HEK293 (cell line): Measurements from ENCODE around the gene ARHGAP5.

Source experiments
- GLI4 ChIP-seq: fragments of 450-650 bp; formaldehyde crosslinking; IDR thresholded peaks from 2 replicates; pipeline ENCODE4 v1.5.1; 2016; ENCODE audit warnings: missing biosample characterization, missing genetic modification characterization
- MEIS1 ChIP-seq: sonication (generic); formaldehyde crosslinking; IDR thresholded peaks from 2 replicates; pipeline ENCODE4 v1.8.1; 2022; ENCODE audit warnings: missing genetic modification reagents, mild to moderate bottlenecking, borderline replicate concordance
- MYNN ChIP-seq: fragments of 450-650 bp; formaldehyde crosslinking; IDR thresholded peaks from 2 replicates; pipeline ENCODE4 v1.5.1; 2016; ENCODE audit warnings: missing biosample characterization, missing genetic modification characterization, borderline replicate concordance
- MZF1 ChIP-seq: fragments of 450-650 bp; formaldehyde crosslinking; IDR thresholded peaks from 2 replicates; pipeline ENCODE4 v1.5.1; 2017; ENCODE audit warnings: missing biosample characterization, missing genetic modification characterization, borderline replicate concordance
- TCF7L2 ChIP-seq: IDR thresholded peaks from 2 replicates; pipeline ENCODE4 v1.6.1; 2011; ENCODE audit warnings: low read depth, mild to moderate bottlenecking, inconsistent platforms, low read length, moderate library complexity, borderline replicate concordance
- ZBTB8A ChIP-seq: fragments of 450-650 bp; formaldehyde crosslinking; IDR thresholded peaks from 2 replicates; pipeline ENCODE4 v1.5.1; 2016; ENCODE audit warnings: missing biosample characterization, missing genetic modification characterization
- ZNF169 ChIP-seq: fragments of 450-650 bp; formaldehyde crosslinking; IDR thresholded peaks from 2 replicates; pipeline ENCODE4 v1.5.1; 2016; ENCODE audit warnings: missing biosample characterization, missing genetic modification characterization
- ZNF223 ChIP-seq: fragments of 450-650 bp; formaldehyde crosslinking; IDR thresholded peaks from 2 replicates; pipeline ENCODE4 v1.5.1; 2016; ENCODE audit warnings: missing biosample characterization, missing genetic modification characterization
- ZNF501 ChIP-seq: fragments of 450-650 bp; formaldehyde crosslinking; IDR thresholded peaks from 2 replicates; pipeline ENCODE4 v1.5.1; 2016; ENCODE audit warnings: missing biosample characterization, missing genetic modification characterization
- ZNF660 ChIP-seq: fragments of 450-650 bp; IDR thresholded peaks from 2 replicates; pipeline ENCODE4 v1.5.1; 2018; ENCODE audit warnings: missing biosample characterization, mild to moderate bottlenecking, missing genetic modification characterization
- ZNF670 ChIP-seq: fragments of 450-650 bp; formaldehyde crosslinking; IDR thresholded peaks from 2 replicates; pipeline ENCODE4 v1.5.1; 2016; ENCODE audit warnings: missing biosample characterization, missing genetic modification characterization, low read depth
- TF ChIP-seq, protein P1 (sequence below): fragments of 450-650 bp; formaldehyde crosslinking; IDR thresholded peaks from 2 replicates; pipeline ENCODE4 v1.5.1; 2016; ENCODE audit warnings: missing biosample characterization, missing genetic modification characterization
- TF ChIP-seq, protein P2 (sequence below): fragments of 450-650 bp; formaldehyde crosslinking; IDR thresholded peaks from 2 replicates; pipeline ENCODE4 v1.5.1; 2016; ENCODE audit warnings: missing biosample characterization, missing genetic modification characterization
- TF ChIP-seq, protein P3 (sequence below): fragments of 450-650 bp; IDR thresholded peaks from 2 replicates; pipeline ENCODE4 v1.5.1; 2018; ENCODE audit warnings: missing biosample characterization, missing genetic modification characterization

DNA sequence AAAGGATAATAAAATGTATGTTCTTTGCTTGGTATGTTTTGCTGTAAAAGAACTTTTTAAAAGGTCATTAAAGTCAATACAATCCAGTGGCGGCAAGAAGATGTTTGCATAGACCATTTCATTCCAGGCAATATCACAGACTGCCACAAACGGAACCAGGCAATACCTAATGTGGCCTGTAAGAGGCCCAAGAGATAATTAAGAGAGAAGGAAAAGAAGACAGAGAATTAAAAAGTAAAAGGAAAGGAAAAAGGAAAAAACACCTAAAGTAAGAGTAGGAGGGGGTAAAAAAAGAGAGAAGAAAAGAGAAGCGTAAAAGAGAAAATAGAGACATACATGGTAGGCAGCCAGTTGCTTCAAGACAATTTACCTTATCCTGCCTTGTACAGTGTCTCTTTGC, 6.8 kb upstream of the ARHGAP5 start:
- TF ChIP-seq ZBTB8A (tag by site-specific recombination) (no peak), TCF7L2 (no peak), ZNF660 (tag by site-specific recombination) (no peak), MYNN (tag by site-specific recombination) (no peak), GLI4 (tag by site-specific recombination) (no peak), MZF1 (tag by site-specific recombination) (no peak), ZNF169 (tag by site-specific recombination) (no peak), ZNF670 (no peak), ZNF223 (tag by site-specific recombination) (no peak), MEIS1 (CRISPR knock-in tag) (no peak), ZNF501 (tag by site-specific recombination) (no peak)
- TF ChIP-seq, protein P1, sequence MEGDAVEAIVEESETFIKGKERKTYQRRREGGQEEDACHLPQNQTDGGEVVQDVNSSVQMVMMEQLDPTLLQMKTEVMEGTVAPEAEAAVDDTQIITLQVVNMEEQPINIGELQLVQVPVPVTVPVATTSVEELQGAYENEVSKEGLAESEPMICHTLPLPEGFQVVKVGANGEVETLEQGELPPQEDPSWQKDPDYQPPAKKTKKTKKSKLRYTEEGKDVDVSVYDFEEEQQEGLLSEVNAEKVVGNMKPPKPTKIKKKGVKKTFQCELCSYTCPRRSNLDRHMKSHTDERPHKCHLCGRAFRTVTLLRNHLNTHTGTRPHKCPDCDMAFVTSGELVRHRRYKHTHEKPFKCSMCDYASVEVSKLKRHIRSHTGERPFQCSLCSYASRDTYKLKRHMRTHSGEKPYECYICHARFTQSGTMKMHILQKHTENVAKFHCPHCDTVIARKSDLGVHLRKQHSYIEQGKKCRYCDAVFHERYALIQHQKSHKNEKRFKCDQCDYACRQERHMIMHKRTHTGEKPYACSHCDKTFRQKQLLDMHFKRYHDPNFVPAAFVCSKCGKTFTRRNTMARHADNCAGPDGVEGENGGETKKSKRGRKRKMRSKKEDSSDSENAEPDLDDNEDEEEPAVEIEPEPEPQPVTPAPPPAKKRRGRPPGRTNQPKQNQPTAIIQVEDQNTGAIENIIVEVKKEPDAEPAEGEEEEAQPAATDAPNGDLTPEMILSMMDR (tag by site-specific recombination): no peak
- TF ChIP-seq, protein P2, sequence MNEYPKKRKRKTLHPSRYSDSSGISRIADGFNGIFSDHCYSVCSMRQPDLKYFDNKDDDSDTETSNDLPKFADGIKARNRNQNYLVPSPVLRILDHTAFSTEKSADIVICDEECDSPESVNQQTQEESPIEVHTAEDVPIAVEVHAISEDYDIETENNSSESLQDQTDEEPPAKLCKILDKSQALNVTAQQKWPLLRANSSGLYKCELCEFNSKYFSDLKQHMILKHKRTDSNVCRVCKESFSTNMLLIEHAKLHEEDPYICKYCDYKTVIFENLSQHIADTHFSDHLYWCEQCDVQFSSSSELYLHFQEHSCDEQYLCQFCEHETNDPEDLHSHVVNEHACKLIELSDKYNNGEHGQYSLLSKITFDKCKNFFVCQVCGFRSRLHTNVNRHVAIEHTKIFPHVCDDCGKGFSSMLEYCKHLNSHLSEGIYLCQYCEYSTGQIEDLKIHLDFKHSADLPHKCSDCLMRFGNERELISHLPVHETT (tag by site-specific recombination): no peak
- TF ChIP-seq, protein P3, sequence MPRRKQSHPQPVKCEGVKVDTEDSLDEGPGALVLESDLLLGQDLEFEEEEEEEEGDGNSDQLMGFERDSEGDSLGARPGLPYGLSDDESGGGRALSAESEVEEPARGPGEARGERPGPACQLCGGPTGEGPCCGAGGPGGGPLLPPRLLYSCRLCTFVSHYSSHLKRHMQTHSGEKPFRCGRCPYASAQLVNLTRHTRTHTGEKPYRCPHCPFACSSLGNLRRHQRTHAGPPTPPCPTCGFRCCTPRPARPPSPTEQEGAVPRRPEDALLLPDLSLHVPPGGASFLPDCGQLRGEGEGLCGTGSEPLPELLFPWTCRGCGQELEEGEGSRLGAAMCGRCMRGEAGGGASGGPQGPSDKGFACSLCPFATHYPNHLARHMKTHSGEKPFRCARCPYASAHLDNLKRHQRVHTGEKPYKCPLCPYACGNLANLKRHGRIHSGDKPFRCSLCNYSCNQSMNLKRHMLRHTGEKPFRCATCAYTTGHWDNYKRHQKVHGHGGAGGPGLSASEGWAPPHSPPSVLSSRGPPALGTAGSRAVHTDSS (tag by site-specific recombination): no peak
